GM23248 (cell line): ENCODE data around the gene CCBE1. TPM values are rescaled to one million over a fixed set of nuclear protein-coding genes. Genes with fewer than 3 reads are reported as not detected.

ENCODE experiments used
- DNase-seq: peaks from one replicate; pipeline ENCODE4 v3.0.0-alpha.2; 2015
- H2AFZ ChIP-seq: fragments of 200-600 bp; sonication (generic); 2 replicates; pipeline ENCODE4 v1.6.1; 2016; ENCODE audit warnings: antibody characterized with exemption
- H3F3A ChIP-seq: fragments of 200-600 bp; sonication (generic); 2 replicates; pipeline ENCODE4 v1.6.1; 2016; ENCODE audit warnings: mild to moderate bottlenecking, antibody characterized with exemption, mixed run types; ENCODE audit not compliant: insufficient read depth
- H3K27ac ChIP-seq: fragments of 200-600 bp; sonication (generic); 2 replicates; pipeline ENCODE4 v1.5.1; 2016; ENCODE audit warnings: mild to moderate bottlenecking
- H3K27me3 ChIP-seq: fragments of 200-600 bp; sonication (generic); replicated peaks from 2 replicates; pipeline ENCODE4 v1.6.1; 2016; ENCODE audit warnings: mild to moderate bottlenecking; ENCODE audit not compliant: insufficient read depth
- H3K36me3 ChIP-seq: fragments of 200-600 bp; sonication (generic); 2 replicates; pipeline ENCODE4 v1.6.1; 2016; ENCODE audit warnings: low read depth, mild to moderate bottlenecking
- H3K4me1 ChIP-seq: fragments of 200-600 bp; sonication (generic); 2 replicates; pipeline ENCODE4 v1.6.1; 2016; ENCODE audit warnings: mild to moderate bottlenecking; ENCODE audit not compliant: insufficient read depth
- H3K4me2 ChIP-seq: fragments of 200-600 bp; sonication (generic); one replicate; pipeline ENCODE4 v1.6.1; 2016; ENCODE audit warnings: mild to moderate bottlenecking; ENCODE audit not compliant: unreplicated experiment
- H3K4me3 ChIP-seq: fragments of 200-600 bp; sonication (generic); 2 replicates; pipeline ENCODE4 v1.5.1; 2016; ENCODE audit warnings: mild to moderate bottlenecking
- H3K79me2 ChIP-seq: fragments of 200-600 bp; sonication (generic); 2 replicates; pipeline ENCODE4 v1.6.1; 2016; ENCODE audit warnings: mild to moderate bottlenecking; ENCODE audit not compliant: insufficient read depth
- H3K9ac ChIP-seq: fragments of 200-600 bp; sonication (generic); 2 replicates; pipeline ENCODE4 v1.6.1; 2016; ENCODE audit warnings: mild to moderate bottlenecking
- H3K9me2 ChIP-seq: fragments of 200-600 bp; sonication (generic); 2 replicates; pipeline ENCODE4 v1.6.1; 2016; ENCODE audit warnings: mixed run types, mild to moderate bottlenecking, moderate library complexity; ENCODE audit not compliant: insufficient read depth
- H3K9me3 ChIP-seq: fragments of 200-600 bp; sonication (generic); one replicate; pipeline ENCODE4 v1.6.1; 2017; ENCODE audit warnings: low read depth
- H4K20me1 ChIP-seq: fragments of 200-600 bp; sonication (generic); 2 replicates; pipeline ENCODE4 v1.6.0; 2016; ENCODE audit not compliant: insufficient read depth
- EZH2 ChIP-seq: fragments of 200-600 bp; sonication (generic); IDR thresholded peaks from 2 replicates; pipeline ENCODE4 v1.6.1; 2018; ENCODE audit warnings: antibody characterized with exemption, mild to moderate bottlenecking; ENCODE audit not compliant: insufficient read depth, poor library complexity, severe bottlenecking
- EZH2phosphoT487 ChIP-seq: fragments of 200-600 bp; sonication (generic); IDR thresholded peaks from 2 replicates; pipeline ENCODE4 v1.6.1; 2018; ENCODE audit warnings: antibody characterized with exemption, moderate library complexity, mild to moderate bottlenecking, low read depth; ENCODE audit not compliant: insufficient read depth
- WGBS, 2 experiments: methylation state at CpG; one replicate each; pipeline ENCODE4 v1.1.6; 2015 to 2017; ENCODE audit warnings: low lambda C conversion rate in 2 of 2, low coverage in 1 of 2; ENCODE audit errors: missing lambda C conversion rate in 2 of 2; 5-methylcytosine and 5-hydroxymethylcytosine counted together
- in situ Hi-C: fragments of 300-500 bp; cut with MboI; formaldehyde crosslinking; loops from 2 replicates; pipeline ENCODE4 v1.15.0; 2020
- polyA plus RNA-seq: library from polyadenylated mRNA; unstranded; fragments of >200 nt; fragmentation: Nextera tagmentation; extraction: Ambion mirVana; gene quantifications from 2 replicates; pipeline ENCODE4 v1.2.1, GENCODE V29; 2016
- total RNA-seq: library from RNA; depleted of rRNA; stranded (reverse); fragments of >200 nt; shearing (Covaris generic); gene quantifications from 2 replicates; pipeline ENCODE4 v1.2.3, GENCODE V29; 2014

The CCBE1 gene
- total and polyA plus RNA-seq, 2 experiments from 2014 or later: 16.6 to 33.6 TPM

DNA sequence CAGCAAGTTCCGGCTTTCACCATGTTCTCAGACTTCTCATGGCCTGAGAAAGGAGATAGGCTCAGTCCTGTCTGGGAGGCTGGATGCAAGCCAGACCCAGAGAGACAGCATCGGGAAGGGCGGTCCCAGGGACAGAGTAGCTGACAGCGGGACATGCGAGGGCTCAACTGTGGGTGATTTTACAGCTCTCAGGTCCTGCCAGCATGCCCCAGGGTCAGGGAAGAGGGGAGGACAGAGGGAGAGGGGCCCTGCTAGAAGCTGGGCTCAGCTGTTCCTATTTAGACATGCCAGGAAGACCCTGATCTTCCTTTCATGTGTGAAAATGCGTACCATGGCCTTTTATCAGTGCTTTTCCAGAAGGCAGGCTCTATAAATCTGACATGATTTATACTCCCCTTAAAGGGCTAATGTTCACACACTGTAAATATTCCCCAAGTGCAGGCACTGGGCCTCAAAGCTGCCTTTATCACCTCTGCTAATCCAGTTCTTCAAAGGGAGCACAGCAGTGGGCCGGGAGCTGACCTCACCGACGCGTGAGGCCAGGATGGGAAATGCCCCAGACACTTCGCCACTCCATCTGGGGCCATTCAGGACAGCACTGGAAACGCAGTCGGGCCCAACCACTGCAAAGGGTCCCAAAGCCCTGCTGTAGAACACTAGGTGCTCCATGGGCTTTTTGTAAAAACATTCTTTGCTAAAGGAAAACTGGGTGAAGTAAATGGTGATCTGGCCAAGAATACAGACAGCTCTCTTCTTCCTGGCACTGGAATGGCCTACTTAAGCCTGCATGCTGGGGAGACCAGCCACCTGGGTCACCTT is 242.1 kb downstream of the CCBE1 start:
- in situ Hi-C loops: no loop called here
- Histone ChIP-seq H3K27ac (no peak overlapping the region), H3K9me3 (no peaks in the 10 kb centered on the region), H3K27me3 (no peaks in the 10 kb centered on the region), H3K36me3 (no peaks in the 10 kb centered on the region), H3K4me3 (no peak overlapping the region), H3K4me2 (no peak overlapping the region), H2AFZ (no peak overlapping the region), H3K79me2 (no peaks in the 10 kb centered on the region), H4K20me1 (no peaks in the 10 kb centered on the region), H3K9me2 (no peaks in the 10 kb centered on the region), H3K4me1 (peaks cover 7% of the 10 kb centered on the region; the same call in 1 of the 2 replicates), H3K9ac (no peak overlapping the region), H3F3A (no peaks in the 10 kb centered on the region)
- no peak for DNase-seq
- 87 to 89% methylated on average over 13 of the region's 13 CpGs for WGBS, 2 experiments
- no peak for TF ChIP-seq EZH2
- no peak for TF ChIP-seq EZH2phosphoT487

DNA sequence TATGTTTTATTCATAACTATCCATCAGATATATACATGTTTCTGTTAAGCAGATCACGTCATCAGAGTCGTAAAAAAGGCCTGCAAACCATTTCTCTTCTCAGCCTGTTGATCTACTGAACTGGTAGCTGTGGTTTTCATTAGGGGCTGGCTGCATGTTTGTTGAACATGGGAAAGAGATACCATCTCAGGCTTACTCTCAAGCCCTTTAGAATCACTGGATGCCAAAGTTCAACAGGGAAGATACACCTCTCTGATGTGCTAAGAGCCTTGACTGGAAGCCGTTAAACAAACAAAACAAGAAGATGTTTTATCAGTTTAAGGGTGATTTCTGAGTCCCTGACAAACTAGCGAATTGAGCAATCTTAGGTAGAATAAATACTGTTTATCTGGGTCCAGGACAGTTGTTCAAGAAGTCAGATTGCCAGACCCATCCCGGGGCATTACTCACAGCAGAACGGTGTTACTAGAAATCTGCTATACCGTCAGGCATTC is 243.7 kb downstream of the CCBE1 start:
- Histone ChIP-seq H3K9me2 (no peaks in the 10 kb centered on the region), H3K36me3 (no peaks in the 10 kb centered on the region), H3K4me2 (no peak overlapping the region), H3F3A (peaks cover 7% of the 10 kb centered on the region; the same call in 1 of the 2 replicates), H3K27me3 (no peaks in the 10 kb centered on the region), H3K27ac (no peak overlapping the region), H2AFZ (no peak overlapping the region), H3K4me3 (no peak overlapping the region), H3K9ac (no peak overlapping the region), H3K79me2 (no peaks in the 10 kb centered on the region), H3K4me1 (no peaks in the 10 kb centered on the region), H3K9me3 (no peaks in the 10 kb centered on the region), H4K20me1 (no peaks in the 10 kb centered on the region)
- in situ Hi-C loops: no loop called here
- TF ChIP-seq EZH2 (no peak), EZH2phosphoT487 (no peak)
- DNase-seq: no peak
- 91 to 93% methylated on average over 7 of the region's 7 CpGs for WGBS, 2 experiments

DNA sequence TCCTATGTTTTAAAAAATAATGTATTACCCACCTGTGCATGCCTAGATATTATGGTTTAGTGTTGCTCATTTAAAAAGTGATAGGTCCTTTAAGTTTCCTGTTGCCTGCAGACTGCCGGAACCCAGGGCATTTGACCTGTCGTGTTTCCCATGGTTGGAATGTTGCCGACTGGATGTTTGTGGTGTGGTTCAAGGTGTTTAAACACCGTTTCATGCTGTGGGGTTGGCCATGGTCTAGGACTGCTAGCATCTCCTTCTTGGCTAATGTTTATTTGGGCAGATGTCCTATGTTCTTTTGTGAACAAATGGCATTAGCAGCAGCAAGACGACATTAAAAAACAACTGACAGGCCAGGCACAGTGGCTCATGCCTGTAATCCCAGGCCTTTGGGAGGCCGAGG is 245.3 kb downstream of the CCBE1 start:
- TF ChIP-seq EZH2phosphoT487: no peak
- no peak for TF ChIP-seq EZH2
- no peaks in the 10 kb centered on the region for H4K20me1 ChIP-seq
- H3K9me3 ChIP-seq: no peaks in the 10 kb centered on the region
- H3K79me2 ChIP-seq: no peaks in the 10 kb centered on the region
- no peak for DNase-seq
- H2AFZ ChIP-seq: no peak overlapping the region
- H3K9me2 ChIP-seq: no peaks in the 10 kb centered on the region
- H3K27ac ChIP-seq: no peak overlapping the region
- H3K36me3 ChIP-seq: no peaks in the 10 kb centered on the region
- H3K9ac ChIP-seq: no peak overlapping the region
- H3K4me3 ChIP-seq: no peak overlapping the region
- H3K4me1 ChIP-seq: no peaks in the 10 kb centered on the region
- in situ Hi-C loops: no loop called here
- 90 to 91% methylated on average over 6 of the region's 6 CpGs for WGBS, 2 experiments
- no peaks in the 10 kb centered on the region for H3K27me3 ChIP-seq
- H3K4me2 ChIP-seq: no peak overlapping the region
- peaks cover 10% of the 10 kb centered on the region; the same call in 1 of the 2 replicates for H3F3A ChIP-seq

DNA sequence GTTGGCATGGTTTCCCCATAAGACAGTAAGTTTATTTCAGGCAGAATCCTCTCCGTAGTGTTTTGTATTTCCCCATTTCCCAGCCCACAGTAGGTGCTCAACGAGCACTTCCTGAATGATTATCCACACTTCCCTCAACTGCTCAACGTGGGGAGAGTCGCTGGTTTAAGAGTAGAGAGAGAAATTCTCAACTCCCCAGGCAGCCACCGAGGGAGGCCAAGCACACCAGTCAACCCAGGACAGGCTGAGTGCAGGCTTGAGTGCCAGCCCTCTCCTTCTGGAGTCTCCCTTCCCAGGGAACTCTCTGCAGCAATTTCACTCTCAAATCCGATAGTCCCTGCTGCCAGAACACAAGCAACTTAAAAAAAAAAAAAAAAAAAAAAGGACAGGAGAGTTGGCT is 246.2 kb downstream of the CCBE1 start:
- no peak for DNase-seq
- Histone ChIP-seq H3K79me2 (no peaks in the 10 kb centered on the region), H3K9me2 (no peaks in the 10 kb centered on the region), H3F3A (peaks cover 10% of the 10 kb centered on the region; the same call in 1 of the 2 replicates), H3K27me3 (no peaks in the 10 kb centered on the region), H3K9ac (no peak overlapping the region), H4K20me1 (no peaks in the 10 kb centered on the region), H2AFZ (no peak overlapping the region), H3K4me3 (no peak overlapping the region), H3K27ac (no peak overlapping the region), H3K36me3 (no peaks in the 10 kb centered on the region), H3K4me1 (no peaks in the 10 kb centered on the region), H3K9me3 (no peaks in the 10 kb centered on the region), H3K4me2 (no peak overlapping the region)
- WGBS, 2 experiments: 61 to 63% methylated on average over 6 of the region's 6 CpGs
- in situ Hi-C loops: no loop called here
- TF ChIP-seq EZH2 (no peak), EZH2phosphoT487 (no peak)

DNA sequence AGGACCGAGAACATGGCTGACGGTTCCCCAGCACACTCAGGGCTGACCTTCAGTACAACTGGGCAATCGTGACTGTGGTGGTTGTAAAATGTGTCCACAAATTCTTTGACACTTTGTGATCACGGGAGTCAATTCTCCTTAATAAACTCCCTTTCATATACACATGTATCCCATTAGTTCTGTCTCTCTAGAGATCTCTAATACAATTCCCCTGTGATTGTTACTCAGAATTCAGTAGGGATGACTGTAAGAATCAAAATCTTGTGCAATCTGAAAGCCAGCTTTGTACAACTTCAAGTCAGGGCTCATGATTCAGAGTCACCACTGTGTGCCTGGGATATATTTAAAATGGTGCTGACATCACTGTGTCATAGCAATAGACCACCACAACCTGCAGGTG is 248.7 kb downstream of the CCBE1 start:
- H4K20me1 ChIP-seq: no peaks in the 10 kb centered on the region
- no peak overlapping the region for H3K9ac ChIP-seq
- peak overlapping the region; percentile 27; the same call in 1 of the 2 replicates for H3K27ac ChIP-seq
- H3F3A ChIP-seq: peaks cover 10% of the 10 kb centered on the region; the same call in 1 of the 2 replicates
- H3K4me2 ChIP-seq: no peak overlapping the region
- DNase-seq: peak; percentile 83
- H2AFZ ChIP-seq: no peak overlapping the region
- H3K9me3 ChIP-seq: no peaks in the 10 kb centered on the region
- H3K79me2 ChIP-seq: no peaks in the 10 kb centered on the region
- TF ChIP-seq EZH2phosphoT487 (peak; percentile 89; the same call in 1 of the 2 replicates), EZH2 (no peak)
- H3K27me3 ChIP-seq: no peaks in the 10 kb centered on the region
- 50 to 56% methylated on average over 4 of the region's 4 CpGs for WGBS, 2 experiments
- in situ Hi-C loops: no loop called here
- no peaks in the 10 kb centered on the region for H3K36me3 ChIP-seq
- no peaks in the 10 kb centered on the region for H3K9me2 ChIP-seq
- H3K4me1 ChIP-seq: no peaks in the 10 kb centered on the region
- H3K4me3 ChIP-seq: no peak overlapping the region
